Stimulated activated naive B cell treated with anti-CD40 and anti-IgM and Interleukin-4, amounts not matched to agents 10 μg/mL and 1 μg/mL and 100 μg/mL, for 72 hours (primary cell): ENCODE data around the gene MGLL.

ENCODE experiments used
- ATAC-seq, 2 donors: fragments of 150-1000 bp; cut with Tn5 transposase; replicated peaks; 2 replicates each; pipeline ENCODE4 v1.10.0; 2021; ENCODE audit warnings: moderate library complexity in 1 of 2
- DNase-seq: peaks from one replicate; pipeline ENCODE4 v3.0.0; 2021
- H3K27ac Mint-ChIP-seq: one replicate; pipeline ENCODE4 v1.8.0; 2022; ENCODE audit warnings: mild to moderate bottlenecking, mixed read lengths
- H3K27me3 Mint-ChIP-seq, 2 donors: one replicate each; pipeline ENCODE4 v1.8.0; 2022; ENCODE audit warnings: mixed read lengths in 2 of 2
- H3K36me3 Mint-ChIP-seq, 2 donors: one replicate each; pipeline ENCODE4 v1.8.0; 2022; ENCODE audit warnings: mixed read lengths in 2 of 2, mild to moderate bottlenecking in 1 of 2
- H3K4me1 Mint-ChIP-seq, 2 donors: one replicate each; pipeline ENCODE4 v1.8.0; 2022; ENCODE audit warnings: mixed read lengths in 2 of 2, mild to moderate bottlenecking in 1 of 2
- H3K4me3 Mint-ChIP-seq, 2 donors: one replicate each; pipeline ENCODE4 v1.8.0; 2022; ENCODE audit warnings: mild to moderate bottlenecking in 2 of 2, mixed read lengths in 2 of 2, moderate library complexity in 1 of 2
- H3K9me3 Mint-ChIP-seq, 2 donors: one replicate each; pipeline ENCODE4 v1.8.0; 2022; ENCODE audit warnings: mixed read lengths in 2 of 2, mild to moderate bottlenecking in 1 of 2

The MGLL gene

DNA sequence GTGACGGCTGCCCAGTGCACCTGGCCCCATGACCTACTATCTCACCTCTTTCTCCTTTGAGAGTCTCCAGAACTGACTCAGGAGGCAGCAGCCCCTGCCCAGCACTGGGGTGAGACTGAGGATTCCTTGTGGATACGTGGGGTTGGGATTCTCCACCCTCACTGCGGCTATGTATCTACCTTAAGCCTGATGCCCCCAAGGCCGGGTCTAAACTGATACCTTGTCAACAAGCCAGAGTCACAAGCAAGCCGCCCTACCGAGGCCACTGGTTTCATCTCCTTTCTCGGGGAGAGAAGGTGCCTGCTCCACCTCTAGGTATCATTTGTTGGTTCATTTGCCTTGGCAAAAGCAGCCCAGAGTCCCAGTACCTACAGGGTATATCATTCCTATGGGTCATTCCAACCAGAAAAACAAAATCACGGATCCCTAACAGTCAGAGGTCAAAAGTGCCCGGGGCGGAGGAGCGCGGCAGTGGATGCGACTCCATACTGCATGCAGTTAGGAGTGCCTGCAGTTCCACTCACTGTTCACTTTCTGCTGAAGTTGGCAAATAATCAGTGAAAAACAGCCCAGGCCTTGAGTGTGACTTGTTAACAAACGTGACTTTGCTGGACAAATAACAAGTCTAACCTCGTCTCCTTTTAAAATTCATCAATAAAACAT lies 102.0 kb downstream of the MGLL start:
- H3K27ac Mint-ChIP-seq = no peak overlapping the region
- H3K4me1 Mint-ChIP-seq = no peaks in the 10 kb centered on the region
- no peak for ATAC-seq
- no peak for DNase-seq
- no peak overlapping the region for H3K4me3 Mint-ChIP-seq
- peaks cover 19 to 22% of the 10 kb centered on the region in 2 donors for H3K36me3 Mint-ChIP-seq
- peaks cover 5 to 6% of the 10 kb centered on the region in 2 donors for H3K27me3 Mint-ChIP-seq
- peaks cover 0 to 2% of the 10 kb centered on the region in 2 donors for H3K9me3 Mint-ChIP-seq

DNA sequence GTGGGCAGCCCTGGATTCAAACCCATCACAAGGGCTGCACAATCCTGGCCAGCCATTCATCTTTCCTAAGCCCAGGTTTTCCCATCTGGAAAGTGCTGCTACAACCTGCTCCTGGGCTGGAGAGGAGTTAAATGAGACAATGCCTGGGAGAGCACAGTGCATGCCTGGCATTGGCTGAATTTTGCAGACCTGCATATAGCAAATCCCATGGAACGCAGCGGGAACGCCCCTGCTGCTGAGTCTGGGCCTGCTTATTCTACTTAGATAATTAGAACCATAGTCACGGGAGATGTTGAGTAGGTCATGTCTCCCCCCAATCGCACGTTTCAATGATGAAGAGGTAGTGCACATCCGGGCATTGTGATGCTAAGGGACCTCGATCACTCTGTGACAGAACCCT lies 102.9 kb downstream of the MGLL start:
- Mint-ChIP-seq H3K36me3 (peaks cover 18 to 20% of the 10 kb centered on the region in 2 donors), H3K9me3 (peaks cover 0 to 2% of the 10 kb centered on the region in 2 donors), H3K4me1 (no peaks in the 10 kb centered on the region), H3K4me3 (no peak overlapping the region), H3K27me3 (no peaks in the 10 kb centered on the region), H3K27ac (no peak overlapping the region)
- ATAC-seq (no peak), DNase-seq (no peak)

DNA sequence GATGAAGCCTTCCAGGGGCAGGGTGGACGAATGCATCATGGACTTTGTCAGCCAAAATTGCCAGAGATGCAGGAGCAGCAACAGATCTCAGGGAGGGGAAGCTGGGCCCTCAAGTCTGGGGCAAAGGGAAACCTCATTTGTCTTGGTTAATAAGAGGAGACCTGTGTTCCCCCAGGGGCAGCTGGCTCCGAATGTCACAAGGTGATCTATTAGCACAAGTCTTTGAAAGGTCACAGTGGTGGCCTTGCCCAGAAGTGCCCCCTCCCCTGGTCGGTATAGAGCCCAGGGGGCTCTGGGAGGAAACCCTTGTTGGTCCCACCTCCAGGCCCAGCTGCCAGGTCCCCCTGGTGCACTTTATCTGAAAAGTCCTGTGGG lies 103.4 kb downstream of the MGLL start:
- ATAC-seq (no peak), DNase-seq (no peak)
- Mint-ChIP-seq H3K4me1 (no peaks in the 10 kb centered on the region), H3K27ac (no peak overlapping the region), H3K27me3 (no peaks in the 10 kb centered on the region), H3K36me3 (peaks cover 16 to 18% of the 10 kb centered on the region in 2 donors), H3K9me3 (no peaks in the 10 kb centered on the region), H3K4me3 (no peak overlapping the region)

DNA sequence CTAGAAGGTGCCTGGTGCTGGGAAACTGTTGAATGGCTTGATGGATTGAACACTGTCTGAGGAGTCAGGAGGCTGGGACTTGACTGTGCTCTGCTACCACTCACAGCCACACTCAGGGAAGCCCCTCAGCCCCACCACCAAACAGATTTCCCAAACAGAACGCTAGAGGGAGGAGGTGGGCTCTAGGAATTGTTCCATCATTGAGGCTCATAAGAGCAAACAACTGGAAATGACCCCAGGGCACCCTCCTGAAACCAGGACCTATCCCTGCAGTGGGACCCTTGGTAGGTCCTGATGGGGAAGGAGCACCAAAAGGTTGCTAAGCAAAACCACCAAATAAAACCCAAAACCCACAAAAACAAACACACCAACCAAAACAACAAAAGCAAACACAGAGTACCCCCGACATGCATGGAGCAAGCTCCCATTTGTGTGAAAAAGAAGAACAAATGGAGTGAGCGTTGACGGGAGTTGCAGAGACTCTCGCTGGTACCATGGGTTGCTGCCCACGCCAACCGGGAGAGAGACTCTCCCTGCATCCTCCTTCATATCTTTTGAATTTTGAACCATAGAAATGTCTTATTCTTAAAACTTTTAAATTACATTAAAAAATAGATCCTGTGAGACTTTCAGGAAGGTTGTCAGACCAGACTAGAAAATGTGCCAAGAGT lies 103.9 kb downstream of the MGLL start:
- Mint-ChIP-seq H3K27ac (no peak overlapping the region), H3K4me1 (no peaks in the 10 kb centered on the region), H3K9me3 (no peaks in the 10 kb centered on the region), H3K4me3 (no peak overlapping the region), H3K27me3 (no peaks in the 10 kb centered on the region), H3K36me3 (peaks cover 16 to 17% of the 10 kb centered on the region in 2 donors)
- ATAC-seq = no peak
- no peak for DNase-seq

DNA sequence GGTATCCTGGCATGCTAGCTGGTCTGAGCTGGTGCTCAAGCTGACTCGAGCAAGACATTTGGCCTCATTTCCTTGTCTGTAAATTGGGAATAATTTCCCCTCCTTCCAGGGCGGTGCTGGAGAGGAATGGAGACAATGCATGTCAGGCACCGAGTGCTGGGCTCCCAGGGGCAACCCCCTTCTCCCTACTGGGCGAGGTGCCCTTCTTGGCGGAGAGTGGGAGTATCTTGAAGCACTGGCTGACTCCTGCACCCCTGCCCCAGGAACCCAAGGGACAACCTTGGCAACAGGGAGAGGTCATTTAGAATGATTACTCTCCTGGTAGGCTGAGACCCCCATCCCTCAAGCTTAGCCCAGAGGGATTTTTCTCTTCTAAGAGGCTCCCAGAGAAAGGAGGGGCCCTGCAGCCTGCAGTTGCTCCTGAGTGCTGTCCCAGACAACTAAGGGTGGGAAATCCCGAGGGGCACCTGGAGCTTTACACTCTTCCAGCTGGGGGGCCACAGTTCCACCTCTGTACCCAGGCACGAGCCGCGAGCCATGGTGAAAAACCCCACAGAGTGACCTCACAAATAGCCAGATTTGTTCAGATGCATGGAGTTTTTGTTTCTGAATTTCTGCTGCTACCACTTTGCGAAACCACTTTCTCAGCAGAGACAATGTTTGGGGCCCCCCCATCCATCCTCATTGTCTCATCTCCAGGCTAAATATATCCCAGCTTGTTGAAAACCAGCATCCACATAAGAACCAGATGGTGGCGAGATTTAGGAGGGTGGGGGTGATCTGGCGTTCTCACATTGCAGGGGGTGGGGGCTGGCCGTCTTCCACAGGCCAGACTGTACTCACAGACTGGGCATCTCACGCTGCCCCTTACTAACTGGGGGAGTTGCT lies 104.7 kb downstream of the MGLL start:
- Mint-ChIP-seq H3K4me3 (no peak overlapping the region), H3K27ac (no peak overlapping the region), H3K27me3 (no peaks in the 10 kb centered on the region), H3K36me3 (peaks cover 16 to 18% of the 10 kb centered on the region in 2 donors), H3K4me1 (no peaks in the 10 kb centered on the region), H3K9me3 (no peaks in the 10 kb centered on the region)
- no peak for ATAC-seq
- no peak for DNase-seq

DNA sequence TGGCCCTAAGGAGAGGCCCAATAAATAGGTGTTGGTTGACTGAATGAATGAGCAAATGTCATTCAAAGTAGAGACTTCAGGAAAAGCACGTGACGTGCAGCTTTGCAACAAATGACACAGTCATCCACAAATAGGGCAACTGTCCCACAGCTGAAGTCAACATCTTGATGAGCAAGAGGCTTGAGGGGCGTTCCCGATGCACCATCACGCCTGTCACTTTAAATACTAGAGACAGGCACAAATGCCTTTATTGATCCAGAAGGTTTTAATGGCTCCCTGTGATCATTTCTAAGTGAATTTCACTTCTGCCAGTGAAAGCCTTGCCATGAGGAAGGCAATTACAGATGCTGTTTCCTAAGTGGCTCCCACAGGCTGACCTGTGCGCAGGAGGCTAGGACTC lies 105.9 kb downstream of the MGLL start:
- no peak overlapping the region for H3K27ac Mint-ChIP-seq
- H3K4me1 Mint-ChIP-seq = peaks cover 0 to under 1% of the 10 kb centered on the region in 2 donors
- no peaks in the 10 kb centered on the region for H3K9me3 Mint-ChIP-seq
- peaks cover 22% of the 10 kb centered on the region in 2 donors for H3K36me3 Mint-ChIP-seq
- DNase-seq (no peak), ATAC-seq (no peak)
- H3K27me3 Mint-ChIP-seq = no peaks in the 10 kb centered on the region
- no peak overlapping the region for H3K4me3 Mint-ChIP-seq

DNA sequence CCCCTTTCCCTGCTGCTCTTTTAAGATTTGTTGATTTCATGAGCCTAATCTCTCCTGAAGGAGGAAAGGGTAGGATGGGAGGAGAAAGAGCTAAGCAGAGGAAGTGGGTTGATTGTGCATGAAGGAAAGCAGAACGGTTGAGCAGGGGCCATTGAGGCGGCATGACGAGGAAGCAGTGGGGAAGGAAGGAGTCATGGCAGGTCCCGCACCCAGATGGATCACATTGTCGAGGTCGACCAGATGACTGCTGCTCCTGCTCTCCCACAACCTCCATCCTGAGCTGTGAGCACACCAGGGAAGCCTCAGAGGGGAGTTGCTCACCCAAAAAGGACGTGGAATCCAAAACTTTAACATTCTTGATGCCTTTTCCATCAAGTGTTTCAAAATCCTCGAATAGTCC lies 106.8 kb downstream of the MGLL start:
- Mint-ChIP-seq H3K4me3 (no peak overlapping the region), H3K36me3 (peaks cover 21 to 22% of the 10 kb centered on the region in 2 donors), H3K9me3 (no peaks in the 10 kb centered on the region), H3K4me1 (peaks cover 0 to 1% of the 10 kb centered on the region in 2 donors), H3K27ac (no peak overlapping the region), H3K27me3 (no peaks in the 10 kb centered on the region)
- DNase-seq (no peak), ATAC-seq (no peak)

DNA sequence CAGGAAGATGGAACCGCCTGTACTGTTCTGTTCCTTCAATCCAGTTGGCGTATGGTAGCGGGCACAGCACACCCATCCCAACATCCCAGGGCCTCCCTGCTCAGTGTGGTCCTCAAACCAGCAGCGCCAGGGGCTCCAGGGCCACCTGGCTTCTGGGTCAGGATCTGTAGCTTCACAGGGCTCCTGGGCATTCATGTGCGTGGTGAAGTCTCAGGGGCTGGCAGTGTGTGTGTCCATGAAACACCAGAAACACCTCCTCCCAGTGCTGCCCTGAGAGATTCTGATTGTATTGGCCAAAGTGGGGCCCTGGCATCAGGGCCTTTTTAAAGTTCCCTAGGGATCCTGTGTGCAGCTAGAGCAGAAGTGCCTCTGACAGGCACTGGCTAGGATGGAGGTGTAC lies 107.4 kb downstream of the MGLL start:
- H3K27me3 Mint-ChIP-seq = no peaks in the 10 kb centered on the region
- H3K27ac Mint-ChIP-seq = no peak overlapping the region
- DNase-seq = no peak
- no peak overlapping the region for H3K4me3 Mint-ChIP-seq
- ATAC-seq = no peak
- peaks cover 24 to 25% of the 10 kb centered on the region in 2 donors for H3K36me3 Mint-ChIP-seq
- H3K9me3 Mint-ChIP-seq = no peaks in the 10 kb centered on the region
- H3K4me1 Mint-ChIP-seq = peaks cover 0 to 1% of the 10 kb centered on the region in 2 donors

DNA sequence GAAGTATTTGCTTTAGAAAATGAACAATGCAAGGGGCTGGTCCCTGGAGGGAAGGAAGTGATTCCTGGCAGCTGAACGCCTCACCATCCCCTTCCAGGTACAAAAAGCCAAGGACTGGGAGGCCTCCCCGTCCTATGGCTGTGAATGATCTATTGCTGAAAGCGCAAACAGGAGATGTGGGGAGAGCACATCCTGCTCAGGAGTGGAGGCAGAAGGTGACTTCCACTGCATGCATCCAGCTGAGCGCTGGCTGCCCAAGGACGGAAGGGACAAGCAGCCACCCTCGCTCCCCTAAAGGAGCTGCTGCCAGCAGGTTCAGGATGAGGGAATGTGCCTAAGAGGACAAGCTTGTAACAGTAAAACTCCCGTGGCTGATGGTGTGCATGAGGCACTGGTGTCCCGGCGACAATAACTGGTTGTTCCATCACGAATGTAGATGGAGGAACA lies 108.2 kb downstream of the MGLL start:
- Mint-ChIP-seq H3K27ac (no peak overlapping the region), H3K9me3 (no peaks in the 10 kb centered on the region), H3K4me3 (no peak overlapping the region), H3K4me1 (peaks cover 0 to 1% of the 10 kb centered on the region in 2 donors), H3K27me3 (no peaks in the 10 kb centered on the region), H3K36me3 (peaks cover 25 to 27% of the 10 kb centered on the region in 2 donors)
- ATAC-seq = no peak
- DNase-seq = no peak

DNA sequence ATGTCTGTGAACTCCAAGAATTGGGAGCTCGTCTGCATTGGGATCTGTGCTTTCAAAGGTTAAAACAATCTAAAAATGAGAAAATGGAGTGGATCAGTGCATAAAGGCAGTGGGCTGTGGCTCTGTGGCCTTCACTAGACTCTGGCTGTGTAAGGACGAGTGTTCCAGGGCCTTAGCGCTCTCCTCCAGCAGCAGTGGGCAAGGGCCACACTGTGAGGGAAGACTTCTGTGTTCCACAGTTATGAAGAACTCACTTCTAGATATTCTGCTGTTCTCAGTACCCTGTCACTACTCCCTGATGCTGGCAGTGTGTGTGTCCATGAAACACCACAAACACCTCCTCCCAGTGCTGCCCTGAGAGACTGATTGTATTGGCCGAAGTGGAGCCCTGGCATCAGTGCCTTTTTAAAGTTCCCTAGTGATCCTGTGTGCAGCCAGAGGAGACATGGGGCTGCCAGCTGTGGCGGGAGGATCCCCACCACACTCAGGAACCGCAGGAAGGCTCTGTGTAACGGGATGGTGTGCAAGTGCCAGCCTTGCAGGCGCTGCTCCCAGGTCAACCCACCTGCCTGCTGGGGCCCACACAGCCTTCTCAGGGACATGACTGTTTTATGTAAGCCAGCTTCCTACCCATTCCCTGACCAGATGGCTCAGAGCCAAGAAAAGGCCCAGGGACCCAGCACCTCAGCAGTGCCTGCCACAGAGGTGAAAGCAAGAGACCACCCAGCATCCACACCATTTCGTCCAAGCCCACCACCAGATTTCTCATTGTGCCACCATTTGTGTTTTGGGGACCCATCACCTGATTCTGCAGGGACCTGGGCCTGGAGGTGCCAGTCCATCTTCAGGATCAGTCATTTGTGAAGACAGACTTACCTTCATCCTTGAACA lies 109.2 kb downstream of the MGLL start:
- DNase-seq = no peak
- Mint-ChIP-seq H3K27ac (no peak overlapping the region), H3K9me3 (no peaks in the 10 kb centered on the region), H3K27me3 (no peaks in the 10 kb centered on the region), H3K36me3 (peaks cover 23 to 27% of the 10 kb centered on the region in 2 donors), H3K4me3 (no peak overlapping the region), H3K4me1 (peaks cover 0 to 1% of the 10 kb centered on the region in 2 donors)
- ATAC-seq = no peak

DNA sequence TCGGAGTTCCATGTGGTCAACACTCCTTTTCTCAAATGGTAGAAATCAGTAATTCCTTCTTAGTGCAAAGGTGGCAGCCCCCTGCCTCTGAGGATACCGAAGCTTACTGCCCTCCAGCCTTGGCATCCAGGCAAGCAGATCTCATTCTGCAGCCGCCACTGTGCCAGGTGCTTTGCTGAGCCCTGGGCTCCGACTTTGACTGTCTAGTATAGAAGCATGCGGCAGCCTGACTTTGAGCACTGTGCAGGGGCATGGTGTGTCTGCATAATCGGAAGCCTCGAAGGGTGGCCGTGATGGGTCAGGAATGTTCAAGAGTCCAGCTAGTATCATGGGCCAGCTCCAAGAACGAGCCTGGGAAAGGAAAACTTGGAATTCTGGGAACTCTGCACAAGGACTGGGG lies 109.9 kb downstream of the MGLL start:
- Mint-ChIP-seq H3K4me1 (peaks cover 0 to 1% of the 10 kb centered on the region in 2 donors), H3K36me3 (peaks cover 23 to 27% of the 10 kb centered on the region in 2 donors), H3K27me3 (no peaks in the 10 kb centered on the region), H3K9me3 (no peaks in the 10 kb centered on the region), H3K4me3 (no peak overlapping the region), H3K27ac (no peak overlapping the region)
- ATAC-seq (no peak), DNase-seq (no peak)

DNA sequence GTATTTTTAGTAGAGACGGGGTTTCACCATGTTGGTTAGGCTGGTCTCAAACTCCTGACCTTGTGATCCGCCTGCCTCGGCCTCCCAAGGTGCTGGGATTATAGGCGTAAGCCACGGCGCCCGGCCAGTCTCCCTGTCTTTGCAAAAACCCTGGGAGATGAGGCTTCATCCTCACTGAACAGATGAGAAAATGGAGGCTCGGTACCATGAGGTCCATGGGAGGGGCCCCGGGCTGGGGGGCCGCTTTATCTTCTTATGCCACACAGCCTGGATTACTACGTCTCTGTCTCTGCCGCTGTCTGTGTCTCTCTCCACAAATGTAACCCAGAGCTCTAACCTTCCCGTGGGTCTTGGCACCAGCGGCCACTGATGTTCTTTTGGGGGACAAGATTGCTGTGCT lies 110.4 kb downstream of the MGLL start:
- ATAC-seq = no peak
- Mint-ChIP-seq H3K9me3 (no peaks in the 10 kb centered on the region), H3K27me3 (no peaks in the 10 kb centered on the region), H3K36me3 (peaks cover 23 to 27% of the 10 kb centered on the region in 2 donors), H3K4me3 (no peak overlapping the region), H3K4me1 (peaks cover 0 to 1% of the 10 kb centered on the region in 2 donors), H3K27ac (no peak overlapping the region)
- DNase-seq = no peak

DNA sequence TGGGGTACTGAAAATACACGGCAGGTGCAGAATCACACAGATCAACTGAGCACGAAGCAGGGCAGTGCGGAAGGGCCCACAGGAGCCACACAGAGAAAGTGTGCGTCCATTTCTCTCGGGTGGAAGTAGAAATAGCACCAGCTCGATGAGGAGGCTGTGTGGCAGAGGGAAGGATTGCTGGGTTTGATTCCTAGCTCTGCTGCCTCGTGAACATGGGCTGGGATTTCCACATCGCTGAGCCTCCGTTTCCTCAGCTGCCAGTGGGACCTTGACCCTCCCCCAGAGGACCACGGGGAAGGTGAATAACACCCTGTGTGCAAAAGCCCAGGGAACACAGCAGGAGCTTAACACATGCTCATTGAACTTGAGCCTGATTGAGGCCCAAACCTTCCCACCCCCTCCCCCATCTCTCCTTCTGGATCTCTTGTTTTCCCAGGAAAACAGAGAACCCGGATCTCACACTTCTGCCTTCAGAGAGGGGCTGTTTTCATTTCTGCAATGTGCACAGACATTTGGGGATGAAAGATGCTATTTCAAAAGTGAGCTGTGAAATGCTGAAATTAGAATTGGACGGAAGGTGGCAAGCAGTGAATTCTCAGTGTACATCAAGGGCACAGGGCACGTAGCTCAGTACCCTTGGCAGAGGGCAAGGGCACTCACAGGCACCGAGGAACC lies 111.2 kb downstream of the MGLL start:
- H3K4me3 Mint-ChIP-seq = no peak overlapping the region
- peaks cover 23 to 31% of the 10 kb centered on the region in 2 donors for H3K36me3 Mint-ChIP-seq

More for the DNA sequence above, 111.2 kb downstream of the MGLL start:
- Mint-ChIP-seq H3K4me1 (peaks cover 0 to 1% of the 10 kb centered on the region in 2 donors), H3K27ac (peak overlapping the region; percentile 20), H3K27me3 (no peaks in the 10 kb centered on the region), H3K9me3 (no peaks in the 10 kb centered on the region)
- DNase-seq (no peak), ATAC-seq (no peak)
